IPS-18c (cell line): ENCODE measurements around the gene GRIK1.

ENCODE experiments used
- H3K4me3 ChIP-seq: 2 replicates; pipeline ENCODE4 v1.7.0; 2013; ENCODE audit warnings: low read depth, mild to moderate bottlenecking, low read length, moderate library complexity; ENCODE audit not compliant: insufficient read depth
- H3K9me3 ChIP-seq: one replicate; pipeline ENCODE4 v1.6.1; 2013; ENCODE audit warnings: mild to moderate bottlenecking, low read length, moderate library complexity; ENCODE audit not compliant: control insufficient read depth, insufficient read depth

The GRIK1 gene

DNA sequence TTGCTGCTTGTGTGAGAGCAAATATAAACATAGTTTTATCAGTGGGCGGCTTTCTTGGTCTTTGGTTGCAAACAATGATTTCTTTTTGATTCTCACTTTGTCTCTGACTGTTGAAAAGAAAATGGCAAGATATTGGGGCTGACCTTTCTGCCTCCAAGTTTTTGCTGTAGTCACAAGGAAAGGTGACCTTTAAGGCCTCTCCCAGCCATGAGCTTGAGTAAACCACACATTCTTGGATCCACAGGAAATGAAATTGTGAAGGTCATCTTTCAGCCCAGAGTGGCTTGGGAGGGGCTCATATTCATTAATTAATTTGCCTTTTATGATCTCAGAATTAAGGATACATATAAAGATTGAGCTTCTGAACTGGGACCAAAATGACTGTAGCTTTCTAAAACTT is 399.5 kb downstream of the GRIK1 start:
- no peak overlapping the region for H3K4me3 ChIP-seq
- no peaks in the 10 kb centered on the region for H3K9me3 ChIP-seq

GRCh38 chr21:29538115-29538514 is 401.7 kb downstream of the GRIK1 start:
- H3K9me3 ChIP-seq: no peaks in the 10 kb centered on the region
- H3K4me3 ChIP-seq: no peak overlapping the region

DNA sequence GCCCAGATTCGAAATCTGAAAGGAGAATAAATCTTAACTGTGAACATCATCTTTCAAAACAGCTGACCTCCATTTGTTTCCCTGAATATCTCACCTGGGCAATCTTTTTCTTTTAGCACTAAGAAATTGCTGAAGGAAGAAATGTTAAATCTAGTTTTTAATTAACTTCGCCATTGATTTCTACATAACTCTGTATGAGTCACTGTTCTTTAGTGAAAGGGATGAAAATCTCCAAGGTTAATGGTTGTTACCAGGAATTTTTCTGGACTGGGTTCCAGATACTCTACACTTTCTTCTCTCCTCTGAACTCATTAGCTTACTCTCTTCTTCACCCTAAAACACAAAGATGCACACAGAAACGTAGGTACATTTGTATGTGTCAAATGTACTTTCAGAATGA is 405.3 kb downstream of the GRIK1 start:
- no peak overlapping the region for H3K4me3 ChIP-seq
- H3K9me3 ChIP-seq: no peaks in the 10 kb centered on the region

DNA sequence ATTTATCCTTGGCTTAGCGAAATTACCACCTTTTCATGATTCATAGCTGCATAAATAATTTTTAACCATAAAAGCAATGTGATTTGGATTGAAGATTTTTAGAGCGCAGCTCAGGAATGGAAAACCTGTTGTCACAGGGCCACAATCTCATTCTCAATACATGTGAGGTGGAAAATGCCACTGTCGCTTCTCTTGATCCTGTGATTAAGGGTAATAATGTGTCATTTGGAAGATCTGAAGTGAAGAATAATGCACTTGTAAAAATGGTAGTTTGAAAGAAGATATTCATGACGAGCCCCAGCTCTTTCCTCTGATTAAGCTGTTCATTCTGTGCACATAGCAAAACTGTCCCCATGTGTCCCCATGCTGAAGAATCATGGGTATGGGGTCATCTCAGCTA is 410.7 kb downstream of the GRIK1 start:
- no peak overlapping the region for H3K4me3 ChIP-seq

GRCh38 chr21:29526545-29526944 is 413.3 kb downstream of the GRIK1 start:
- peaks cover 5% of the 10 kb centered on the region for H3K9me3 ChIP-seq
- H3K4me3 ChIP-seq: no peak overlapping the region

More for the DNA sequence above, 410.7 kb downstream of the GRIK1 start:
- peaks cover 5% of the 10 kb centered on the region for H3K9me3 ChIP-seq

GRCh38 chr21:29524055-29524454 is 415.7 kb downstream of the GRIK1 start:
- peaks cover 5% of the 10 kb centered on the region for H3K9me3 ChIP-seq
- H3K4me3 ChIP-seq: no peak overlapping the region

- peaks cover 5% of the 10 kb centered on the region for H3K9me3 ChIP-seq
- H3K4me3 ChIP-seq: no peak overlapping the region; the same call in 1 of the 2 replicates
Observed at GRCh38 chr21:29523646-29524045, 416.1 kb downstream of the GRIK1 start.

- H3K9me3 ChIP-seq: peaks cover 3% of the 10 kb centered on the region
- H3K4me3 ChIP-seq: no peak overlapping the region
Observed at GRCh38 chr21:29521872-29522271, 417.9 kb downstream of the GRIK1 start.

DNA sequence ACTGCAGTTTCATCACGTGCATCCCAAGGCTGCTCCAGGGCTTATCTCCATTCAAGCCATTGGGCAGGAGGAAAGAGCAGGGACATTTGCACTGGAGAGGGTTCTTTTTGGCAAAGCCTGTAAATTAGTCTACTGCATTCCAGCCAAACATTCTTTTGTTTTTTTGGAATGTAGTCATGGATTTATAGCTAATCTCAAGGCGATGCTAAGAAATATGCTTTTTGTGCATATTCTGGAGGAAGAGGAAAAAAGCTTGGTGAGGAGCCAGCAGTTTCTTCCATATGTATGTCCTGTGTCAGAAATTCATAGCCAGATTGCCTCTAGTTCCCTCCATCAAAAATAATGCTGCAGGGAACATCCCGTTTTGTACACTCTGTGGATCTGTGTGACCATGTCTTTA is 419.6 kb downstream of the GRIK1 start:
- H3K4me3 ChIP-seq: no peak overlapping the region
- no peaks in the 10 kb centered on the region for H3K9me3 ChIP-seq

DNA sequence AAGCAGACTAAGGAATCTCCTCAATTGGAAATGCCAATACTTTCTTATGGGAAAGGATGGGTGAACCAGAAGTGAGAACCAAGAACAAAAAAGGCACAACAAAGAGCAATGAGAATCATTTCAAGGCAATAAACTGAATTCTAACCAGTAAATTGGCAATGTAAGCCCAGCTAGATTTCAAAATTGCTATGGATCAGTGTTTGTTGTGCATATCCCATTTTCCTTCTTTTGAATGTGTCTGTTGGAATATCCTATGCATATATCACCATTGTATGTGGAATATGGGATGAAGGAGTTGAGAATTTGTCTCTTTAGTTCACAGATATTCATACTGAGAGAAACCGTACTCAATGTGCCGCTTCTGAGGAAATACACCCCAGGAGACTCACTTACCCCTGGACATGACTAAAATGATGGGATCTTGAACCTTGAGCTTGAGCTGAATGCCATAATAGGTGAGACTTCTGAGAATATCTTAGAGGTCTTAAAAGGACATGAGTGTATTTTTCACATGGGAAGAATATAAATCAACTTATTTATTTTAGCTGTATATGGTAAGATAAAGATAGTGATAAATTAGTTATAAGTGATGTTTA is 425.0 kb downstream of the GRIK1 start:
- no peaks in the 10 kb centered on the region for H3K9me3 ChIP-seq
- no peak overlapping the region for H3K4me3 ChIP-seq

DNA sequence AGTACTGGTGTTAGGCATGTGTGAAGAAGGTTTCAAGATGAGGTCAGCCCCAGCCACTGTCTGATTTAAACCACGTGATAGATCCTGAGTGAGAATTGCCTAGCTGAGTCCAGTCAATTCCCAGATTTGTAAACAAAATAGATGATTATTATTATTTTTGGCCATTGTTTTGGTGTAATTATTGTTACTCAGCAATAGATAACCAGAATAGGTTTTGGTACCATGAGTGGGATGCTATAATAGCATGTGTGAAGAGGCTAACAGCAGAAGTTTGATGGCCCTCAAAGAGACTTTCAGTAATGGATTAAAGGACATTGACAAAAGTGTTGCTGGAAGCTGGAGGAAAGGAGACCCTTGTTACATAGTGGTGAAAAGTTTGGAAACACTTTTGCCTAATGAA is 426.3 kb downstream of the GRIK1 start:
- no peak overlapping the region for H3K4me3 ChIP-seq
- no peaks in the 10 kb centered on the region for H3K9me3 ChIP-seq

DNA sequence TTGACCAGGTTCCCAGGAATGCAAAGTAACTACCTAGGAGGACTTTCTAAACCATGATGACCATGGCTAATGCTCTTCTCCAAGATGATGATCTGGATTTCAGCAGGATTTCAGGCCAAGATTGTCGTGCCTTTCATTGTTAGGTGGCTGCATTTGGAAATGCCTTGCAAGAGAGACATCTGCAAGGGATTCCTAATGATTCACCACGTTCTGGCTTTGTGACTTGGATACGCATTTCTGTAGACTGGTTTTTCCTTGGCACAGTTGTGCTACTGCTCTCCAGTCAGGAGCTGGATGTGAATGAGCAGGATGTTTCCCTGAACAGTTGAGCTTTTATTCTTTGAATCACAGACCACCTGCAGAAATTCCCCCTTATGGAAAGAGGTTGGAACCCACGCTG is 428.7 kb downstream of the GRIK1 start:
- Histone ChIP-seq H3K9me3 (no peaks in the 10 kb centered on the region), H3K4me3 (no peak overlapping the region)

- Histone ChIP-seq H3K4me3 (no peak overlapping the region), H3K9me3 (no peaks in the 10 kb centered on the region)
Observed at GRCh38 chr21:29509121-29509520, 430.7 kb downstream of the GRIK1 start.

- H3K4me3 ChIP-seq: no peak overlapping the region
- no peaks in the 10 kb centered on the region for H3K9me3 ChIP-seq
Observed at GRCh38 chr21:29508301-29508700, 431.5 kb downstream of the GRIK1 start.

DNA sequence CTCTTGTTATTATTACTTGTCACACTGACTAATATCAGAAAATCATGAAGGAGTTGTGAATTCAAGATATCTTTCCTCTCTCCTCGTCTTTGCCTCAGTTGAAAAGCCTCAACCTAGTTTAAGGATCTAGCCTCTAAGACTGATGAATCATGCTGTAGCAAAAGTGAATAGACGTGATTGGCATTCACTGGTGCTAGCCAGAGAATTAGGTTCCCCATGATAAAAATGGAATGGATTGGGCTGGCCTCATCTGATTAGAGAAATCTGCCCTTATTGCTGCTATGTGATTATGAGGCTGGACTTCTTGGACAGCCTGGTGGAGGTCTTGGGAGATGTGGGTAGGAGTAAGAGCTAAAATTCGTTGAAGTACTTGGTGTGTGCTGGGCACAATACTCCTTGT is 432.8 kb downstream of the GRIK1 start:
- H3K4me3 ChIP-seq: no peak overlapping the region
- H3K9me3 ChIP-seq: no peaks in the 10 kb centered on the region

GRCh38 chr21:29506214-29506613 is 433.6 kb downstream of the GRIK1 start:
- no peak overlapping the region for H3K4me3 ChIP-seq
- no peaks in the 10 kb centered on the region for H3K9me3 ChIP-seq

GRCh38 chr21:29504751-29505321 is 435.0 kb downstream of the GRIK1 start:
- Histone ChIP-seq H3K9me3 (no peaks in the 10 kb centered on the region), H3K4me3 (no peak overlapping the region)

DNA sequence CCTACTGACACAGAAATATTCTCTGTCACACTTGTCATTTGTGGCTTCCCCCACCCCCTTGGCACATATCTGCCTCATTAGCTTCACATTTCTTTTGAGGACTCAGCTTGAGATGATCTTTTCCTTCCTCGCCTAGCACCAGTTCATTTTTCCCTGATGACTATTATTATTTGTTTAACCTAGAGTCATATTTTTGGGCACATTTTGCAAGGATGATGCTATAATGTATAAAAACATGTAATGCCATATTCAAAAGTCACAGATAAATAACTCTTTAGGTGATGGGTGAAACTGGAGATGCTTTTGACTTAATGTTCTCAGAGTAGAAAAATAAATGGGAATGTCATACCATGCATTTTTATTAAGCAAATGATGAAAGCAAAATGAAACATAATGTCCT is 438.3 kb downstream of the GRIK1 start:
- Histone ChIP-seq H3K4me3 (no peak overlapping the region), H3K9me3 (no peaks in the 10 kb centered on the region)

DNA sequence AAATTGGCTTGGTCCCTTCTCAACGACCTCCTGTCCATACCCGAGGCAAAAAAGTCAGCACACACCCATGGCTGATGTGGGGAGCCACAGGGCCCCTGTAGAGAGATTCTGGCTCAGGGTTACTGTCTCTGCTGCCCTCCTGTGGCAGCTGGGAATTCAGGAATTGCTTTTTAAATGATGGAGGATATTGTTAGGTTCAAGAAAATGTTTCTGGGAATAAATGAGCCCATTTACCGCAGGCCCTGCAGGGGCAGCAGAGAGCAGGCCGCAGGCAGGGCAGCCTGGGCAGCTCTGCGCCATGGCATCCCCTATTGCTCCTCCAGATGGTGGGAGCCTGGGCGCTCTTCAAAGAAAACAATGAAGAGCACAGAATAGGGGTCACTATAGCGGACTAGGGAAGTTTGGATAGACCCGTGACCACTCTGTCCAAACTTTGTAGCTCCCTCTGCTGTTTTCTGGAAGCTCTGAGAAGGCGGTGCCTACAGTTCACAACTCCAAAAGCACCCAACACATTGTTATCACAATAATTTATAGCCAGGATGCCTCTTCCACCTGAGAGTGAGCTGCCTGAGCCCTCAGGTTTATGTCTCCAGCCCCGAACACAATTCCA is 440.0 kb downstream of the GRIK1 start:
- no peak overlapping the region for H3K4me3 ChIP-seq
- no peaks in the 10 kb centered on the region for H3K9me3 ChIP-seq
